Choroid plexus epithelial cell (primary cell): ENCODE data around the gene CYP4V2.

Source experiments
- DNase-seq: peaks from one replicate; pipeline ENCODE4 v3.0.0-alpha.2; 2010; ENCODE audit warnings: low read depth
- H3K4me3 ChIP-seq: 2 replicates; pipeline ENCODE4 v1.5.1; 2011; ENCODE audit warnings: low read depth, mild to moderate bottlenecking, control low read depth, low read length, moderate library complexity
- CTCF ChIP-seq: conservative IDR thresholded peaks from 2 replicates; pipeline ENCODE4 v1.5.1; 2011; ENCODE audit warnings: low read depth, mild to moderate bottlenecking, control low read depth, inconsistent platforms, low read length, moderate library complexity

CYP4V2 gene

GRCh38 chr4:186200516-186200915 lies 9.1 kb downstream of the CYP4V2 start:
- no peak overlapping the region for H3K4me3 ChIP-seq
- no peak for TF ChIP-seq CTCF
- no peak for DNase-seq

- no peak for DNase-seq
- H3K4me3 ChIP-seq: no peak overlapping the region
- no peak for TF ChIP-seq CTCF
These were observed 9.6 kb downstream of the CYP4V2 start for GRCh38 chr4:186201010-186201409.

GRCh38 chr4:186201535-186202230 lies 10.3 kb downstream of the CYP4V2 start:
- H3K4me3 ChIP-seq: no peak overlapping the region
- peak; percentile 75 for TF ChIP-seq CTCF
- peak; percentile 53 for DNase-seq

- no peak overlapping the region for H3K4me3 ChIP-seq
- DNase-seq: no peak
These were observed 11.2 kb downstream of the CYP4V2 start for GRCh38 chr4:186202490-186203140.

GRCh38 chr4:186203406-186203805 lies 12.0 kb downstream of the CYP4V2 start:
- no peak for DNase-seq
- no peak for TF ChIP-seq CTCF
- H3K4me3 ChIP-seq: no peak overlapping the region

More at GRCh38 chr4:186202490-186203140, 11.2 kb downstream of the CYP4V2 start:
- no peak for TF ChIP-seq CTCF

- no peak for TF ChIP-seq CTCF
These were observed 12.8 kb downstream of the CYP4V2 start for GRCh38 chr4:186204103-186204559.

More at GRCh38 chr4:186204103-186204559, 12.8 kb downstream of the CYP4V2 start:
- peak overlapping the region; percentile 55 for H3K4me3 ChIP-seq
- peak; percentile 74 for DNase-seq
